SK-N-SH (cell line): ENCODE results near the gene MTF1. TPM values are rescaled to one million over a fixed set of nuclear protein-coding genes. Genes with fewer than 3 reads are reported as not detected.

Experiments
- CTCF ChIA-PET: fragments of 300-600, 350-600 bp; formaldehyde crosslinking; extraction: SDS; loops from one replicate; lab custom pipeline; 2021; lab: Yijun Ruan, JAX
- POLR2A ChIA-PET: fragments of 350-600 bp; sonication (Branson Sonifier 250); formaldehyde crosslinking; extraction: SDS; loops from one replicate; lab custom pipeline; 2020; ENCODE audit warnings: antibody characterized with exemption, inconsistent platforms; lab: Yijun Ruan, JAX
- DNase-seq: peaks from one replicate; pipeline ENCODE4 v3.0.0; 2012
- H2AFZ ChIP-seq: fragments of 200-600 bp; sonication (generic); 2 replicates; pipeline ENCODE4 v1.8.1; 2016; ENCODE audit warnings: antibody characterized with exemption, mild to moderate bottlenecking, low read depth
- H3F3A ChIP-seq: fragments of 200-600 bp; sonication (generic); replicated peaks from 2 replicates; pipeline ENCODE3; 2016; ENCODE audit warnings: antibody characterized with exemption, mild to moderate bottlenecking; ENCODE audit not compliant: insufficient read depth
- H3K27ac ChIP-seq, 2 experiments: fragments of 200-500 bp in 1 of 2; fragments of 200-600 bp in 1 of 2; sonication (Bioruptor generic) in 1 of 2; sonication (generic), shearing (Covaris generic) in 1 of 2; 2 replicates each; pipeline versions ENCODE4 v1.5.1 to v1.6.1; 2014 to 2016; ENCODE audit warnings: low read depth in 2 of 2, inconsistent platforms in 1 of 2, low read length in 1 of 2, mild to moderate bottlenecking in 1 of 2, mixed read lengths in 1 of 2
- H3K27me3 ChIP-seq: fragments of 200-600 bp; sonication (generic), shearing (Covaris generic); 2 replicates; pipeline ENCODE4 v1.6.1; 2016; ENCODE audit warnings: mixed run types; ENCODE audit not compliant: insufficient read depth
- H3K36me3 ChIP-seq, 2 experiments: fragments of 200-500 bp in 1 of 2; fragments of 200-600 bp in 1 of 2; sonication (Bioruptor generic) in 1 of 2; sonication (generic) in 1 of 2; replicated peaks in 1 of 2; 2 replicates each; pipeline versions ENCODE3 to v1.5.1; 2014 to 2016; ENCODE audit warnings: low read length in 1 of 2, mild to moderate bottlenecking in 1 of 2; ENCODE audit not compliant: insufficient read depth in 2 of 2, control insufficient read depth in 1 of 2
- H3K4me1 ChIP-seq, 2 experiments: fragments of 200-500 bp in 1 of 2; fragments of 200-600 bp in 1 of 2; sonication (Bioruptor generic) in 1 of 2; sonication (generic), shearing (Covaris generic) in 1 of 2; 2 replicates each; pipeline versions ENCODE4 v1.5.1 to v1.6.1; 2014 to 2016; ENCODE audit warnings: low read depth in 1 of 2, low read length in 1 of 2, mixed run types in 1 of 2; ENCODE audit not compliant: insufficient read depth in 2 of 2, control insufficient read depth in 1 of 2
- H3K4me2 ChIP-seq: fragments of 200-600 bp; sonication (generic), shearing (Covaris generic); 2 replicates; pipeline ENCODE4 v1.6.1; 2017; ENCODE audit warnings: mixed run types
- H3K4me3 ChIP-seq, 2 experiments: fragments of 200-500 bp in 1 of 2; fragments of 200-600 bp in 1 of 2; sonication (Bioruptor generic) in 1 of 2; sonication (generic), shearing (Covaris generic) in 1 of 2; 2 replicates each; pipeline versions ENCODE4 v1.5.1 to v1.8.1; 2014 to 2016; ENCODE audit warnings: low read depth in 2 of 2, inconsistent platforms in 1 of 2, low read length in 1 of 2, mild to moderate bottlenecking in 1 of 2, mixed read lengths in 1 of 2, moderate library complexity in 1 of 2
- H3K79me2 ChIP-seq: fragments of 200-600 bp; sonication (generic); 2 replicates; pipeline ENCODE4 v1.8.1; 2017; ENCODE audit warnings: mild to moderate bottlenecking; ENCODE audit not compliant: insufficient read depth
- H3K9ac ChIP-seq: fragments of 200-600 bp; sonication (generic); 2 replicates; pipeline ENCODE4 v1.6.1; 2017; ENCODE audit warnings: mixed run types
- H3K9me2 ChIP-seq: fragments of 200-600 bp; sonication (generic); 2 replicates; pipeline ENCODE4 v1.6.1; 2017; ENCODE audit warnings: mixed run types
- H3K9me3 ChIP-seq: fragments of 200-600 bp; sonication (generic); 2 replicates; pipeline ENCODE4 v1.6.1; 2017; ENCODE audit warnings: mixed run types, mild to moderate bottlenecking, moderate library complexity
- H4K20me1 ChIP-seq: fragments of 200-600 bp; sonication (generic); 2 replicates; pipeline ENCODE4 v1.6.1; 2017; ENCODE audit warnings: mild to moderate bottlenecking, mixed run types; ENCODE audit not compliant: insufficient read depth
- CTCF ChIP-seq: fragments of 200-600 bp; sonication (generic); IDR thresholded peaks from 2 replicates; pipeline ENCODE4 v1.6.1; 2017; ENCODE audit warnings: antibody characterized with exemption, mild to moderate bottlenecking, moderate library complexity
- FOXJ3 ChIP-seq: sonication (generic); formaldehyde crosslinking; IDR thresholded peaks from 2 replicates; pipeline ENCODE4 v1.5.1; 2020; ENCODE audit warnings: mild to moderate bottlenecking, missing genetic modification reagents
- GATA2 ChIP-seq: sonication (generic); formaldehyde crosslinking; IDR thresholded peaks from 2 replicates; pipeline ENCODE4 v1.5.0; 2020; ENCODE audit warnings: mild to moderate bottlenecking, missing genetic modification reagents
- MXI1 ChIP-seq: IDR thresholded peaks from 2 replicates; pipeline ENCODE4 v1.6.1; 2012; ENCODE audit warnings: mild to moderate bottlenecking, low read depth, low read length, improper control_type of control experiment
- POLR2AphosphoS5 ChIP-seq: IDR thresholded peaks from 2 replicates; pipeline ENCODE4 v1.6.1; 2012; ENCODE audit warnings: low read depth, low read length
- REST ChIP-seq: IDR thresholded peaks from 2 replicates; pipeline ENCODE4 v1.6.1; 2012; ENCODE audit warnings: mild to moderate bottlenecking, low read depth, low read length, moderate library complexity
- SMC3 ChIP-seq: IDR thresholded peaks from 2 replicates; pipeline ENCODE4 v1.6.1; 2012; ENCODE audit warnings: low read depth, low read length, improper control_type of control experiment
- WGBS: methylation state at CpG from one replicate; pipeline ENCODE4 v1.1.6; 2017; ENCODE audit warnings: low lambda C conversion rate; 5-methylcytosine and 5-hydroxymethylcytosine counted together
- polyA plus RNA-seq, 3 experiments: library from polyadenylated mRNA; depleted of rRNA; stranded (reverse); fragments of >200 nt; gene quantifications; 2 replicates each; pipeline ENCODE4 v1.2.3, GENCODE V29; 2012
- TF ChIP-seq, protein P1 (sequence below): IDR thresholded peaks from 2 replicates; pipeline ENCODE4 v1.4.0; 2012; ENCODE audit warnings: low read depth, borderline replicate concordance

Gene MTF1
- polyA plus RNA-seq, 1 of the 3 experiments (the other 2 are of a cell fraction) = 5.0 TPM

- TF ChIP-seq, protein P1, sequence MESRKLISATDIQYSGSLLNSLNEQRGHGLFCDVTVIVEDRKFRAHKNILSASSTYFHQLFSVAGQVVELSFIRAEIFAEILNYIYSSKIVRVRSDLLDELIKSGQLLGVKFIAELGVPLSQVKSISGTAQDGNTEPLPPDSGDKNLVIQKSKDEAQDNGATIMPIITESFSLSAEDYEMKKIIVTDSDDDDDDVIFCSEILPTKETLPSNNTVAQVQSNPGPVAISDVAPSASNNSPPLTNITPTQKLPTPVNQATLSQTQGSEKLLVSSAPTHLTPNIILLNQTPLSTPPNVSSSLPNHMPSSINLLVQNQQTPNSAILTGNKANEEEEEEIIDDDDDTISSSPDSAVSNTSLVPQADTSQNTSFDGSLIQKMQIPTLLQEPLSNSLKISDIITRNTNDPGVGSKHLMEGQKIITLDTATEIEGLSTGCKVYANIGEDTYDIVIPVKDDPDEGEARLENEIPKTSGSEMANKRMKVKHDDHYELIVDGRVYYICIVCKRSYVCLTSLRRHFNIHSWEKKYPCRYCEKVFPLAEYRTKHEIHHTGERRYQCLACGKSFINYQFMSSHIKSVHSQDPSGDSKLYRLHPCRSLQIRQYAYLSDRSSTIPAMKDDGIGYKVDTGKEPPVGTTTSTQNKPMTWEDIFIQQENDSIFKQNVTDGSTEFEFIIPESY = no peak
- TF ChIP-seq FOXJ3 (no peak), MXI1 (no peak), REST (no peak)
These were observed 28.8 kb upstream of the MTF1 start (continued) for GRCh38 chr1:37888022-37888700.

DNA sequence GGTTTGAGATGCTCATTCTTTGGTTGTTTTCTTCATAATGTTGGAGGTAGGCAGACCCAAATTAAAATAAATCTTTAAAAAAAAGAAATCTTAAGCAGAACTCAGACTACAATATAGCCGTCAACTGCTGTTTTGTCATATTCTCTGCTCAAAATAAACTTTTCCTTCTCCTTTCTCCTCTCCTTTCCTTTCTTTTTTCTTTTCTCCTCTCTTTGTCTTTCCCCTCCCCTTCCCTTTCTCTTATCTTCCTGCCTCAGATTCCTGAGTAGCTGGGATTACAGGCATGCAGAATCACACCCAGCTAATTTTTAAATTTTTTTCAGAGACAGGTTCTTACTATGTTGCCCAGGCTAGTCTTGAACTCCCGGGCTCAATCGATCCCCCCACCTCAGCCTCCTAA lies 24.8 kb upstream of the MTF1 start:
- H4K20me1 ChIP-seq = no peaks in the 10 kb centered on the region
- H3K4me2 ChIP-seq = no peak overlapping the region
- WGBS = 90% methylated on average over 3 of the region's 3 CpGs
- no peaks in the 10 kb centered on the region for H3K9me2 ChIP-seq
- H3K36me3 ChIP-seq = peaks cover 57 to 66% of the 10 kb centered on the region in 2 experiments
- no peaks in the 10 kb centered on the region for H3K79me2 ChIP-seq
- ChIA-PET POLR2A (no interaction called here), CTCF (no interaction called here)
- H3K9me3 ChIP-seq = no peaks in the 10 kb centered on the region
- no peak overlapping the region for H3K27ac ChIP-seq
- H3K27me3 ChIP-seq = no peaks in the 10 kb centered on the region
- no peaks in the 10 kb centered on the region for H3K4me1 ChIP-seq
- no peak overlapping the region for H2AFZ ChIP-seq
- no peak for DNase-seq
- no peak overlapping the region for H3K4me3 ChIP-seq
- H3F3A ChIP-seq = peaks cover 7% of the 10 kb centered on the region
- TF ChIP-seq GATA2 (CRISPR knock-in tag) (no peak), FOXJ3 (no peak), CTCF (no peak), POLR2AphosphoS5 (no peak), SMC3 (no peak)
- TF ChIP-seq, protein P1 = no peak
- H3K9ac ChIP-seq = no peak overlapping the region
